AG08395 (cell line): ENCODE results near the gene KLHL2.
"Not testable (repeated sequence)": the region's sequence is repeated elsewhere in the genome, so short reads cannot be mapped to it uniquely, and the experiment has no call there.

Experiments used
- DNase-seq: peaks from one replicate; pipeline ENCODE4 v3.0.0; 2012; ENCODE audit warnings: mixed read lengths, low spot score

The KLHL2 gene

GRCh38 chr4:165234766-165235165 is 27.4 kb downstream of the KLHL2 start:
- no peak for DNase-seq

GRCh38 chr4:165236852-165237251 is 29.5 kb downstream of the KLHL2 start:
- DNase-seq, result not testable (repeated sequence)

GRCh38 chr4:165238041-165238640 is 30.8 kb downstream of the KLHL2 start:
- DNase-seq, result not testable (repeated sequence)

GRCh38 chr4:165240761-165241160 is 33.4 kb downstream of the KLHL2 start:
- not testable (repeated sequence) for DNase-seq

- not testable (repeated sequence) for DNase-seq
Measured at GRCh38 chr4:165244148-165244547, 36.8 kb downstream of the KLHL2 start.

GRCh38 chr4:165244587-165245186 is 37.3 kb downstream of the KLHL2 start:
- not testable (repeated sequence) for DNase-seq

DNA sequence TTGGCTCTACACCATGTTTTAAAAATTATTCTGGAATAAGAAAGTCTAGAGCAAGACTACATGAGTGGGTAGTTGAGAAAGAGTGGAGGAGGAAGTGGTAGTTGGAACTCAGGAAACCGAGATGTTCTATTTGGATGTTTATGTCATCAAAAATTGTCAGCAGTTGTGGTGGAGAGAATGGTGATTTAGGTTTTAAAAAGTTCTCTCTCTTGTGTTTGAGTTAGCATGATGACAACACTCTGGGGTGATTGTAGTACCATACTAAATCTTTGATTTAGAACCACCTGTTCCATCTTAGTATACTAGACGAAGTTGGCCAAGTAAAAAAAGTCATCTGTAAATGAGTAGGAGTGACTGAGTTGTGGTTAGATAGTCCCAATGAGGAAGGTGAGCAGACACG is 40.7 kb downstream of the KLHL2 start:
- no peak for DNase-seq

DNA sequence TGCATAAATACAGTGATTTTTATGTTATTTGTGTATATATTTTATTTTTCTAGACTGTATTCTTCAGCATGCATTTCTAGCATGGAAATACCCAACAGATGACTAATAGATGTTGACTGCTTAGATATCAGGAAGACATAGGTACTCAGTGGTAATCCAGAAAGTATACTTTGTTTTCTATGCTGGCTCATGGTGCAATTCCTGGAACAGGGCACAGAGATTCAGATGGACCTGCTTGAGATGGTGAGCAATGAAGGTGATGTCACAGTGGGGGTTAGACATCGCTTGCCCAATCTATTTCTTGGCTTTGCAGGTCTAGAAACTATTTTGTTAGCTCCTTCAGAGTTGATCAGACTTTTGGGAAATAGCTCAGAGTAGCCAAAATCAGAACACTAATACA is 41.5 kb downstream of the KLHL2 start:
- DNase-seq, result not testable (repeated sequence)

DNA sequence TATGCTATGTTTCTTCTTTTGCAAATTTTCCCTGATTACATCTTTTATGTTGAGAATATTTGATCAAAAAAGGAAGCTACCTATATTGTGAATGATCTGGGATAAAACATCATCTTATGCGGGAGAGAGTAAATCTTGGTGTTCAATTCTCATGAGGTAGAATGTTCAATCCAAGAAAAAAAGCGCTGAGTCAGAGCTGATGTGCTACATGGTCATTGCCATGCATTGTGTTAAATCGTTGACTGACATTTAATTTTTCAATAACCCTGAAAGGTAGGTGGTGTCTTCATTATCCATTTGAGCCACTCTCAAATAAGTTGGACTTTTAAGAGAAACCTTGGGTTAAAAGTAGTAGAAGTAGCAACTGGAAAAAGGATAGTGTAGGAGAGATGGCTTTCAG is 47.4 kb downstream of the KLHL2 start:
- not testable (repeated sequence) for DNase-seq

- not testable (repeated sequence) for DNase-seq
Measured at GRCh38 chr4:165255439-165255838, 48.1 kb downstream of the KLHL2 start.

DNA sequence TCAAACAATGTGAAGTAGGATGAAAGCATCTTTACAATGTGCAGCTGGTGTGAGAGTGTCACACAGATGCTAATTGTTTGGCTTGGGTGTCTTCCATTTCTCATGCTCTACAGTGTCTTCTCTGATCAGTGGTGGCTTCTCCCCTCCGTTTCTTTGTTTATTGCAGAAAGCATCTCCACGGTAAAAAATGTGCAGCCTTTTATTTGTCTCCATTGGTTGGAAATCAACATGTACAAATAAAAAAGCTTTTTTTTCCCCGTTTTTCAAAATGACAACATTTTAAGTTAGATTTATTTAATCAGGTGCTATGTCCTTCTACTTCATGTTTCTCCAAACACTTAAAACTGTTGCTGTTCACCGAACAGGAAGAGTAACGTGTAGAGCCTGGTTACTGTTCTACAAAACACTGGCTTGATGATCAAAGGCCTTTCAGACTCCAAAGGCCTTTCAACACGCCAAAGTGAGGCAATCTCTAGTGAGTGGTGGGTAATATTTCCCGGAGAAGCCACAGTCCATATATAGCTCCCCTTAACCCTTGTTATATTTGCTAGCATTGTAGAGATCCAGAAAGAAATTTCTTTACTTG is 48.8 kb downstream of the KLHL2 start:
- DNase-seq, result not testable (repeated sequence)

DNA sequence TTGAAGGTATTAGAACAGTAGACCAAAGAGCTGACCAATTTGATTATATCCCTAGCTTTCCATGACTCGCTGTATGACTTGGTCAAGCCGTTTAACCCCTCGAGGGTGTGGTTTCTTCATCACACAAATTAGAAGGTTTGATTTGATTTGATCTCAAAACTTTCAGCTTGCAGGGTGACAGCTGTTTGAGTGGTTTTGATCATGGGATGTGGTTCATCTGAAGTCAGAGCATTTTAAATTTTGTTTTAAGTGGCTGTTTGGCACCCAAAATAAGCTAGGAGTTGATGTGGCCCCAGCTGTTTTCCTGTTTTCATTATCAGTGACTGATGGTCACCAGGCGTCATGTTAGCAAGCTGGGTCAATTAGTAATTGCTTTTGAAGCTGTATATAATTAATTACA is 52.4 kb downstream of the KLHL2 start:
- DNase-seq, result not testable (repeated sequence)

GRCh38 chr4:165262306-165262705 is 54.9 kb downstream of the KLHL2 start:
- not testable (repeated sequence) for DNase-seq

GRCh38 chr4:165263466-165263865 is 56.1 kb downstream of the KLHL2 start:
- DNase-seq, result not testable (repeated sequence)

DNA sequence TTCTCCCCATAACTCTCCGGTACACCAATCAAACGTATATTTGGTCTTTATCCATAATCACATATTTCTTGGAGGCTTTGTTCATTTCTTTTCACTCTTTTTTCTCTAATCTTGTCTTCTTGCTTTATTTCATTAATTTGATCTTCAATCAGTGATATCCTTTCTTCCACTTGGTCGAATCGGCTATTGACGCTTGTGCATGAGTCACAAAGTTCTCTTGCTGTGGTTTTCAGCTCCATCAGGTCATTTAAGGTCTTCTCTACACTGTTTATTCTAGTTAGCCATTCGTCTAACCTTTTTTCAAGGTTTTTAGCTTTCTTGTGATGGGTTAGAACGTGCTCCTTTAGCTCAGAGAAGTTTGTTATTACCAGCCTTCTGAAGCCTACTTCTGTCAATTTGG is 62.6 kb downstream of the KLHL2 start:
- DNase-seq, result not testable (repeated sequence)

DNA sequence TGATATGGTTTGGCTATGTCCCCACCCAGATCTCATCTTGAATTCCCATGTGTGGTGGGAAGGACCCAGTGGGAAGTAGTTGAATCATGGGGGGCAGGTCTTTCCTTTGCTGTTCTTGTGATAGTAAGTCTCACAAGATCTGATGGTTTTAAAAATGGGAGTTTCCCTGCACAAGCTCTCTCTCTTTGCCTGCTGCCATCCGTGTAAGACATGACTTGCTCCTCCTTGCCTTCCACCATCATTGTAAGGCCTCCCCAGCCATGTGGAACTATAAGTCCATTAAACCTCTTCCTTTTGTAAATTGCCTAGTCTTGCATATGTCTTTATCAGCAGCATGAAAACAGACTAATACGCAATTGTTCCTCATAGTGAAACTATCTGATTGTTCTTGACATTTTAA is 66.1 kb downstream of the KLHL2 start:
- not testable (repeated sequence) for DNase-seq

GRCh38 chr4:165275357-165275756 is 68.0 kb downstream of the KLHL2 start:
- DNase-seq, result not testable (repeated sequence)

GRCh38 chr4:165279531-165279930 is 72.2 kb downstream of the KLHL2 start:
- DNase-seq, result not testable (repeated sequence)

GRCh38 chr4:165284697-165285096 is 77.3 kb downstream of the KLHL2 start:
- not testable (repeated sequence) for DNase-seq

GRCh38 chr4:165286619-165287340 is 79.4 kb downstream of the KLHL2 start:
- not testable (repeated sequence) for DNase-seq

DNA sequence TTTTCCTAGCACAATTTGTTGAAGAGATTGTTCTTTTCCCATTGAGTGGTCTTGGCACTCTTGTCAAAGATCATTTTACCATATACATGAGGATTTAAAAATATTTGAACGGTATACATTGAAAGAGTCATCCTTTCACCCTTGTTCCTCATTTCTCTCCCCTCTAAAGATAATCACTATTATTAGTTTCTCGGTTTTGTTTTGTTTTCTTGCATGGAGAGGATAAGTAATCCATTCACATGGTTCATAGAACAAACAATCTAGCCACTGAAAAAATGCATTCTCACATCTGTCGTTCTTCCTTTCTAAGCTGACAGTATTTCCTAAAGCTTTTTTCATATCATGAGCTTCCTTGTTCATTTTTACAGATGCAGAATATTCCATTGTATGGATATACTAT is 80.9 kb downstream of the KLHL2 start:
- DNase-seq, result no peak

GRCh38 chr4:165288639-165289422 is 81.5 kb downstream of the KLHL2 start:
- DNase-seq, result peak; percentile 25
